Measurements from ENCODE around the gene CDCA8. TPM values are rescaled to one million over a fixed set of nuclear protein-coding genes. Genes with fewer than 3 reads are reported as not detected.
A peak's percentile ranks its signal among the peaks of the same experiment; 100 is the strongest.

Gene CDCA8
- total RNA-seq, 1 donor from 2014 or later = 3.1 TPM

DNA sequence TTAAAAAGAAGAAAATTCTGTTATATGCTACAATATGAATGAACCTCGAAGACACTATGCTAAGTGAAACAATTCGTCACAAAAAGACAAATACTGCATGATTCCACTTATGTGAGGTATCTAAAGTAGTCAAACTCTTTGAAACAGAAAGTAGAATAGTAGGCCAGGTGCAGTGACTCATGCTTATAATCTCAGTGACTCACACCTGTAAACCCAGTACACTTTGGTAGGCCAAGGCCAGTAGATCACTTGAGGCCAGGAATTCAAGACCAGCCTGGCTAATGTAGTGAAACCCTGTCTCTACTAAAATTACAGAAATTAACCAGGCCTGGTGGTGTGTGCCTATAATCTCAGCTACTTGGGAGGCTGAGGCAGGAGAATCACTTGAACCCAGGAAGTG, 46.9 kb downstream of the CDCA8 start:
- Histone ChIP-seq H3K27me3 (ENCODE audit: control insufficient read depth, insufficient read depth, low read length) (peaks cover 10% of the 10 kb centered on the region), H3K36me3 (ENCODE audit: control insufficient read depth, insufficient read depth, low read length) (no peaks in the 10 kb centered on the region), H3K4me3 (ENCODE audit: low read depth, low read length) (no peak overlapping the region)
- peak; percentile 28 for DNase-seq (ENCODE audit: low read depth)
- TF ChIP-seq, protein P1, sequence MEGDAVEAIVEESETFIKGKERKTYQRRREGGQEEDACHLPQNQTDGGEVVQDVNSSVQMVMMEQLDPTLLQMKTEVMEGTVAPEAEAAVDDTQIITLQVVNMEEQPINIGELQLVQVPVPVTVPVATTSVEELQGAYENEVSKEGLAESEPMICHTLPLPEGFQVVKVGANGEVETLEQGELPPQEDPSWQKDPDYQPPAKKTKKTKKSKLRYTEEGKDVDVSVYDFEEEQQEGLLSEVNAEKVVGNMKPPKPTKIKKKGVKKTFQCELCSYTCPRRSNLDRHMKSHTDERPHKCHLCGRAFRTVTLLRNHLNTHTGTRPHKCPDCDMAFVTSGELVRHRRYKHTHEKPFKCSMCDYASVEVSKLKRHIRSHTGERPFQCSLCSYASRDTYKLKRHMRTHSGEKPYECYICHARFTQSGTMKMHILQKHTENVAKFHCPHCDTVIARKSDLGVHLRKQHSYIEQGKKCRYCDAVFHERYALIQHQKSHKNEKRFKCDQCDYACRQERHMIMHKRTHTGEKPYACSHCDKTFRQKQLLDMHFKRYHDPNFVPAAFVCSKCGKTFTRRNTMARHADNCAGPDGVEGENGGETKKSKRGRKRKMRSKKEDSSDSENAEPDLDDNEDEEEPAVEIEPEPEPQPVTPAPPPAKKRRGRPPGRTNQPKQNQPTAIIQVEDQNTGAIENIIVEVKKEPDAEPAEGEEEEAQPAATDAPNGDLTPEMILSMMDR (IDR thresholded peaks at IDR 0.05; ENCODE audit: insufficient read depth, low read length, poor library complexity, severe bottlenecking) = no peak

DNA sequence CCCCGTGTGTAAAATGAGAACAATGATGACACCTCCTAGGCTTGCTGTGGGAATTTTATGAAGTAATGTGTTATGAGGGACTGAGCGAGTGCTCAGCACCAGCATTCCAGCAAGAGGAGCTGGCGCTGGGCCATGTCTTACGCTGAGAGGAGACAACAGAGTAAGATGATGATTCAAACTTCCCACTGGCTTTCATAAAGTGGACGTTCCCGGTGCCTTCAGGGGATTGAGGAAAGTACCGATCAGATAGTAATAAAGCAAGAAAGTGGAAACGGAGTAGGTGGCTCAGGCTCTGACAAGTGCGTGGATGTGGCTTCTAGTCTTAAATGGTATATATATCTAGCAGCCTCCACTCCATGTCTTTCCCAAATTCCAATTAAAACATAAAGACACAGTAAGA, 48.8 kb downstream of the CDCA8 start:
- TF ChIP-seq, protein P1 (IDR thresholded peaks at IDR 0.05; ENCODE audit: insufficient read depth, low read length, poor library complexity, severe bottlenecking) = no peak
- H3K36me3 ChIP-seq (ENCODE audit: control insufficient read depth, insufficient read depth, low read length) = no peaks in the 10 kb centered on the region
- H3K27me3 ChIP-seq (ENCODE audit: control insufficient read depth, insufficient read depth, low read length) = no peaks in the 10 kb centered on the region
- no peak overlapping the region for H3K4me3 ChIP-seq (ENCODE audit: low read depth, low read length)
- DNase-seq (ENCODE audit: low read depth) = no peak

DNA sequence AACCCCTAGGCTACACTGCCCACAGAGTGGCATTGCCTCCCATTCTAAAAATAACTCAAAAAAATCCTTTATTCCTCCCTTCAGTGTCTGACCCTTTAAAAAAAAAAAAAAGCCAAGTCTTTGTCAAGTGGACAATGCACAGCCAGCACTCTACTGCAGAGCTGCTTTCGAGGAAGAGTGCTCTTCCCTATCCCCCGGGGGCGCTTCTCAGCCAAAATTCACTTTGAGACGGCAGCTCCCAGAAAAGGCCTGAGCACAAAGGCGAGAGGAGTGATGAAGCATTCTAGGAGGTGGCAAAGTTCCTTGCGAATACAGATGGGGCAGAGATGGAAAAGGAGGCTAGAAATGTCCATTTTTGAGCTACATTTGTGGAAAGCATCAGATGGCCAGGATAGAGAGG, 49.3 kb downstream of the CDCA8 start:
- no peaks in the 10 kb centered on the region for H3K27me3 ChIP-seq (ENCODE audit: control insufficient read depth, insufficient read depth, low read length)
- TF ChIP-seq, protein P1 (IDR thresholded peaks at IDR 0.05; ENCODE audit: insufficient read depth, low read length, poor library complexity, severe bottlenecking) = no peak
- H3K36me3 ChIP-seq (ENCODE audit: control insufficient read depth, insufficient read depth, low read length) = no peaks in the 10 kb centered on the region
- H3K4me3 ChIP-seq (ENCODE audit: low read depth, low read length) = no peak overlapping the region
- DNase-seq (ENCODE audit: low read depth) = no peak

DNA sequence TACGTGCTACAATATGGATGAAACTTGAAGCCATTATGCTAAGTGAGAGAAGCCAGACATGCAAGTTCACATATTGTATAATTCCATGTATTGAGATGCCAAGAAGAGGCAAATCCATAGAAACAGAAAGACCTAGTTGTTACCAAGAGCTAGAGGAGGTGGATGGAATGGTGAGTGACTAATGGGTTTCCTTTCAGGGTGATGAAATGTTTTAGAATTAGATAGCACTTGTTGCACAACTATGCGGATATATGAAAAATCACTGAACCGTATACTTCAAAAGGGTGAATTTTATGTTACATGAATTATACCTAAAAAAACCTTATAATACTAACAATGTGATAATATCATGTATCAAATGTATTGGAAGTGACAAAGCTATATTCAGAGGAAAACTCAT, 54.5 kb downstream of the CDCA8 start:
- H3K27me3 ChIP-seq (ENCODE audit: control insufficient read depth, insufficient read depth, low read length) = peaks cover under 1% of the 10 kb centered on the region
- TF ChIP-seq, protein P1 (IDR thresholded peaks at IDR 0.05; ENCODE audit: insufficient read depth, low read length, poor library complexity, severe bottlenecking) = no peak
- H3K4me3 ChIP-seq (ENCODE audit: low read depth, low read length) = no peak overlapping the region
- H3K36me3 ChIP-seq (ENCODE audit: control insufficient read depth, insufficient read depth, low read length) = no peaks in the 10 kb centered on the region
- DNase-seq (ENCODE audit: low read depth) = no peak

DNA sequence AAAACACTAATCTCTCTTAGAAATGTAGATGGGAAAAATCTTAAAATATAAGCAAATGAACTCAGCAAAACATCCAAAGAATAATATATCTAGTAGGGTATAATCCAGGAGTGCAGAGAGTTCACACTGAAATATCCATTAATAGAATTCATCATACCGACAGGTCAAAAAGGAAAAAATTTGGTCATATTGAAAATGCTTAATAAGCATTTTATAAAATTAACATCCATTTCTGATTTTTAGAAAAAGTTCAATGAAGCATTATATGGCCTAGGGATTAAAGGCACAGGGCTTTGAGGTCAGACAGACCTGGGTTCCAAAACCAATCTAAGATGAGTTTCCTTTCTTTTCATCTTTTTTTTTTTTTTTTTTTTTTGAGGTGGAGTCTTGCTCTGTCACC, 56.2 kb downstream of the CDCA8 start:
- H3K27me3 ChIP-seq (ENCODE audit: control insufficient read depth, insufficient read depth, low read length) = peaks cover 15% of the 10 kb centered on the region
- no peak for DNase-seq (ENCODE audit: low read depth)
- H3K36me3 ChIP-seq (ENCODE audit: control insufficient read depth, insufficient read depth, low read length) = no peaks in the 10 kb centered on the region
- no peak overlapping the region for H3K4me3 ChIP-seq (ENCODE audit: low read depth, low read length)
- TF ChIP-seq, protein P1 (IDR thresholded peaks at IDR 0.05; ENCODE audit: insufficient read depth, low read length, poor library complexity, severe bottlenecking) = no peak

DNA sequence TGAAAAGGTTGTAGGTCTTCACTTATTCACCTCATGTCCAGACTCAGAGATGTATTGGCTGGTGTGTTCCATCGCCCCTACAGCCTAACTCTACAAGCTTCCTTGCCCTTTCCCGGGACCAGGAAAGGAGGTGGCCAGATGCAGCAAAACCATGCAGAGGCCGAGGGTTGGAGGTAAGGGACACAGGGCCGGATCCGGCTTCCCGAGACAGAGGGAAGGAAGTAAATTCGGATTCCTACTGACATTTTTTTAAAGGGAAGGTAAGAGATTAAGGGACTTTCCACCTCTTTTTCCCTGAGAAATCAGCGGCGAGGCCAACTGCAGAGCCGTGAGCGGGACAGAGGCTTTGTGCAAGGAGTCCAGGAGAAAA, 59.9 kb downstream of the CDCA8 start:
- H3K36me3 ChIP-seq (ENCODE audit: control insufficient read depth, insufficient read depth, low read length) = no peaks in the 10 kb centered on the region
- H3K27me3 ChIP-seq (ENCODE audit: control insufficient read depth, insufficient read depth, low read length) = peaks cover 39% of the 10 kb centered on the region
- DNase-seq (ENCODE audit: low read depth) = no peak
- TF ChIP-seq, protein P1 (IDR thresholded peaks at IDR 0.05; ENCODE audit: insufficient read depth, low read length, poor library complexity, severe bottlenecking) = no peak
- no peak overlapping the region for H3K4me3 ChIP-seq (ENCODE audit: low read depth, low read length)

All from kidney epithelial cell (primary cell).